GM12891 (cell line): ENCODE measurements around the gene SLC16A11.

Source experiments
- DNase-seq: peaks from one replicate; pipeline ENCODE4 v3.0.0; 2011; ENCODE audit warnings: low spot score; ENCODE audit not compliant: insufficient read length
- FAIRE-seq: peaks from 2 replicates; lab custom pipeline; 2011; peaks lifted over from hg19 to GRCh38; lab: Jason Lieb, UNC
- PAX5 ChIP-seq: IDR thresholded peaks from 2 replicates; pipeline ENCODE4 v1.6.1; 2011; ENCODE audit warnings: low read length, moderate library complexity, mild to moderate bottlenecking; ENCODE audit not compliant: insufficient read depth, severe bottlenecking
- POLR2A ChIP-seq: IDR thresholded peaks from 2 replicates; pipeline ENCODE4 v1.6.1; 2011; ENCODE audit warnings: low read depth, low read length, control low read depth
- POLR2AphosphoS5 ChIP-seq: IDR thresholded peaks from 2 replicates; pipeline ENCODE4 v1.6.1; 2011; ENCODE audit warnings: low read depth, low read length, control low read depth
- POU2F2 ChIP-seq: IDR thresholded peaks from 2 replicates; pipeline ENCODE4 v1.6.1; 2011; ENCODE audit warnings: low read depth, mild to moderate bottlenecking, control low read depth, low read length, moderate library complexity
- SPI1 ChIP-seq: IDR thresholded peaks from 2 replicates; pipeline ENCODE4 v1.6.1; 2011; ENCODE audit warnings: low read depth, low read length, control low read depth
- TAF1 ChIP-seq: IDR thresholded peaks from 2 replicates; pipeline ENCODE4 v1.6.1; 2011; ENCODE audit warnings: low read depth, low read length, control low read depth

Gene SLC16A11

GRCh38 chr17:7025245-7025644 is 18.6 kb downstream of the SLC16A11 start:
- FAIRE-seq (no peak), DNase-seq (no peak)
- TF ChIP-seq TAF1 (no peak), POLR2AphosphoS5 (no peak), PAX5 (no peak), POLR2A (no peak), POU2F2 (no peak), SPI1 (no peak)

DNA sequence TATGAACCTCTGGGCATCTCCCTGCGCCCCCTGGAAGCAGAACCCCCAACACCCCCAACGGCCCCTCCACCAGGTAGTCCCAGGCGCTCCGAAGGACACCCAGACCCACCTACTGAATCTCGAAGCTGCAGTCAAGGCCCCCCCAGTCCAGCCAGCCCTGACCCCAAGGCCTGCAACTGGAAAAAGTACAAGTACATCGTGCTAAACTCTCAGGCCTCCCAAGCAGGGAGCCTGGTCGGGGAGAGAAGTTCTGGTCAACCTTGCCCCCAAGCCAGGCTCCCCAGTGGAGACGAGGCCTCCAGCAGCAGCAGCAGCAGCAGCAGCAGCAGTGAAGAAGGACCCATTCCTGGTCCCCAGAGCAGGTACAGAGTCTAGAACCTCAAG is 19.5 kb downstream of the SLC16A11 start:
- DNase-seq (no peak), FAIRE-seq (no peak)
- TF ChIP-seq POLR2A (no peak), SPI1 (no peak), POLR2AphosphoS5 (no peak), TAF1 (no peak), POU2F2 (no peak), PAX5 (no peak)

- TF ChIP-seq SPI1 (no peak), TAF1 (no peak), PAX5 (no peak), POLR2A (no peak), POLR2AphosphoS5 (no peak), POU2F2 (no peak)
- FAIRE-seq (peak; percentile 75), DNase-seq (peak; percentile 74)
Measured at GRCh38 chr17:7023576-7024401, 20.1 kb downstream of the SLC16A11 start.

DNA sequence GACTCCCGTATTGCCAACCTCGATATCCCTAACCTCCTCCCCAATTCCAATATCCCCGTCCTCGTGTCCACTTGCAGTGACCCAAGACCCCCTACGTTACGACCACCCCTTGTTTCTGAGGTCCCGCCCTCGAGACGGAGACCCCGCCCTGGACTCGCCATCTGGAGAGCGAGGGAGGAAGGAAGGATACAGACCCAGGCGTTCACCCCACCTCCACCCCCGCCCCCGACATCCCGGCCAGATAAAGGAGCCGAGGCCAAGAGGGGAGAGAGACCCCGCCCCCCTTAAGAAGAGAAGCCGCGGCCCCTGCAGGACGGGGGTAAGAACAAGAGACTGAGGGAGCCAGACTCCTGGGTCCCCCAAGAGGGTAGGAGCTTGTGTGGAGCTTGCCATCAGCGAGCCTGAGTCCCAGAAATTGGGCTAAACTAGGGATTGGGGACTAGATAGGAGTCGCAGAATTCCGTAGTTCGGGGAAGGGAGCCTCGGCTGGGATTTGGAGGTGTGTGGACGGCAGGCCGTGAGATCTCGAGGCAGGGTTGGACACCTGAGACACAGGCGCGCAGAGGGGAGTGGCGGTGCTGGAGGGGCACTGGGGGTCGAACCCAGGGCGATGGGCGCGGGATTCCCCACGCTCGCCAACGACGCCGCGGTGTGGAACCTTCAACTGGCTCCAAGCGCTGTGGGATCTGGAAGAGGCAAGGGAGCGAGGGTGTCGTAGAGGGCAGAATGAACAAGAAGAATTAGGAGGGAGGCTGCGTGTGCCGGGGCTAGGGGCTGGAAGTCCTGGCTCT is 20.9 kb downstream of the SLC16A11 start, which contains the start of gene BCL6B:
TSS of gene BCL6B (plus strand) at position 270 of the 791 bp plus-strand sequence. CDS start 622 bp downstream, outside the sequence.
- FAIRE-seq (no peak), DNase-seq (no peak)
- TF ChIP-seq SPI1 = no peak
- TF ChIP-seq POLR2AphosphoS5 = no peak
- no peak for TF ChIP-seq PAX5
- TF ChIP-seq TAF1 = no peak
- TF ChIP-seq POLR2A = no peak
- TF ChIP-seq POU2F2 = no peak

DNA sequence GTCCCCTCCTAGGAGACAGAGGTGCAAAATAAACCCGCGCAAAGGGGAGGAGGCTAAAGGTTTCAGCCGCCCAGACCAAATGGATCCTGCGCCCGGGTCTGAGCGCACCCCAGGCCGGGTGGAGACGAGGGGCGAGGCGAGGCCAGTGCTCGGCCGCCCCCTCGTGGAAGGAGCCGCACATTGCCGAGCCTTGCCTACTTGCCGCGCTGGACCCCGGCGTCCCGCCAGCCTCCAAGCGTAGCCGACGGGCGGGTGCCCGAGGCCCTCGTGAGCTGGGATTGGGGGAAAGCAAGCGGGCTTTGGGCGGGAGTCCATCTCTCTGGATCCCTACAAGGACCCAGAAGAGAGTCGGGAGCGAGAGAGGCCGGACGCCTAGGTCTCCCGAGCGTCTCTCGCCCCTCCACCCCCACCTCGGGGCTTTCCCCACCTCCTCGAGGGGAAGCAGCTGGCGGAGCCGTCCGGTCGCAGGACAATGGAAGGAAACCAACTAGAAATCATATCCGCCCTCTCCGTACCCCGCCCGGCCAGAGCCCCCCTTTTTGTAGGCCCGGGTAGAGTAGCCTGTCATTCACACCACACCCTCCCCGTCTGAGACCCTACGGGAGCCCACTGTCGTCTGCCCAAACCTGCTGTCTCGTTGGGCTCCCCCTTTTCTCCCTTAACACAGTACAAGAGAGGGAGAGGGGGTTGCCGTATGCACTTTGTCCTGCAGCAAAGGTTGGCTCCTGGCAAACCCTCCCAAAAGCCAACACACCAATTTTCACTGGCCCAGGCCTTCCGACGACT is 21.7 kb downstream of the SLC16A11 start:
- peak; percentile 98 for FAIRE-seq
- peak; percentile 97 for DNase-seq
- TF ChIP-seq POLR2AphosphoS5 = no peak
- 0 out of 2 replicates have a peak, but pooled peaks have one; percentile 21 for TF ChIP-seq POLR2A
- TF ChIP-seq POU2F2 = no peak; the same call in 1 of the 2 replicates
- 0 out of 2 replicates have a peak, but pooled peaks have one; percentile 52 for TF ChIP-seq TAF1
- TF ChIP-seq SPI1 = no peak
- peak; percentile 25 for TF ChIP-seq PAX5

- TF ChIP-seq POLR2AphosphoS5 (no peak), PAX5 (no peak), TAF1 (no peak), POU2F2 (no peak), SPI1 (no peak), POLR2A (no peak)
- DNase-seq = no peak
- FAIRE-seq = no peak
Measured at GRCh38 chr17:7020894-7021664, 22.8 kb downstream of the SLC16A11 start.

GRCh38 chr17:7019839-7020519 is 23.9 kb downstream of the SLC16A11 start:
- no peak for DNase-seq
- no peak for FAIRE-seq
- TF ChIP-seq SPI1 = no peak
- TF ChIP-seq PAX5 = no peak
- TF ChIP-seq POU2F2 = no peak
- TF ChIP-seq POLR2AphosphoS5 = no peak
- no peak for TF ChIP-seq POLR2A
- TF ChIP-seq TAF1 = no peak
